HTR-8/SVneo (cell line): ENCODE measurements around the gene MXI1.
"Not testable (repeated sequence)": the region's sequence is repeated elsewhere in the genome, so short reads cannot be mapped to it uniquely, and the experiment has no call there.

Experiments used
- DNase-seq: peaks from one replicate; pipeline ENCODE4 v3.0.0; 2011; ENCODE audit warnings: low spot score, mixed read lengths; ENCODE audit not compliant: insufficient read length
- FAIRE-seq: peaks from 2 replicates; lab custom pipeline; 2011; peaks lifted over from hg19 to GRCh38; lab: Jason Lieb, UNC

Gene MXI1

DNA sequence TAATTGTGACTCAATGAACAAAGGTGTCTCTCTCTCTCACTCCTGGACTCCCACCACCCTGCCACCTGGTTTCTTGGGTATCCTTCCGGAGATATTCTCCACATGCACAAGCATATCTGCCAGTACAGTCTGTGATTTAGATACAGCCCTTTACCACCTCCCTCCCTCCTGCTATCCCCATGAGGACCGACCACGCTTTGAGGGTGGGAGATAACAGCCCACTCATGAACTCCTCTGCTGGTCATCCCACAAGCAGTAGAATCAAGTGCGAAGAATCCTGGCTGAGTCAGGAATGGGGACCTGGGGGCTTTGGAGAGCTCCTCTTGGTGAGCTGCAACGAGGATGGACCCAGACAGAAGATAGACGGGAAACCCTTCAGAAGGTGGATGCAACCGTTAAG is 28.2 kb upstream of the MXI1 start:
- no peak for FAIRE-seq
- no peak for DNase-seq

DNA sequence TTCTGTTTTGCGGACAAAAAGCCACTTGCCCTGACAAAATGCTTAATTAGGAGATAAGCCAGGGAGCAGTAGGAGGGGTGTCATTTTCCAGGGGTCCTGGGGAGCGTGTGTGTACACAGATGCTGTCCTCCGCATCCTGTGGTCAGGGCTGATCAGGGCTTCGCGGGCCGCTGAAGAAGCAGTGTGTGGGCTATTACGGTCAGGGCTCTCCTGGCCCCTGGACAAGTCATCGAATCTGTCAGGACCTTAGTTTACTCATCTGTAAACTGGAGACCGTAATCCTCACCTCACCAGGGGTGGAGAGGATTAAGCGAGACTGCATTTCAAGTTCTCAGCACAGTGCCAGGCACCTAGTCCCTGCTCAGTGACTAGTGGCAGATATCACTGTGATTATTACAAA is 26.0 kb upstream of the MXI1 start:
- DNase-seq (no peak), FAIRE-seq (no peak)

DNA sequence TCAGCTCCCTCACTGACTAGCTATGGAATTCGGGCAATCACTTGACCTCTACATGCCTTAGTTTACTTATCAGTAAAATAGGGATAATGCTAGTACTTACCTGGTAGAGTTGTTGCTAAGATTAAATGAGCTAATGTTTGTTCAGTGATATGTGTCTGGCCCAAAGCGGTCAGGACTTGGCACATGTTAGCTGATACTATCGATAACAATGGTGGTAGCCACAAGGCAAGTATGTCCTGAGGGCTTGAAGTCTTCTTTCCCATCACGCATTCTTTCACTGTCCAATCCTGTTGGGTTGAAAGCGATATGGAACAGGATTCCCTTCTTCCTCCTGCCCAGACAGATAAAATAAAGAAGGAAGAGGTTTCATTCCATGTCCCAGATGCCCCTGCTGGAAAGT is 25.5 kb upstream of the MXI1 start:
- no peak for DNase-seq
- FAIRE-seq, result no peak

- no peak for FAIRE-seq
Measured at GRCh38 chr10:110184398-110184797, 23.0 kb upstream of the MXI1 start.

GRCh38 chr10:110185646-110186182 is 21.7 kb upstream of the MXI1 start:
- not testable (repeated sequence) for DNase-seq, FAIRE-seq

More at GRCh38 chr10:110184398-110184797, 23.0 kb upstream of the MXI1 start:
- DNase-seq, result no peak

- DNase-seq (no peak), FAIRE-seq (no peak)
Measured at GRCh38 chr10:110190170-110190569, 17.2 kb upstream of the MXI1 start.

GRCh38 chr10:110192552-110192951 is 14.9 kb upstream of the MXI1 start:
- no peak for DNase-seq
- FAIRE-seq, result no peak

DNA sequence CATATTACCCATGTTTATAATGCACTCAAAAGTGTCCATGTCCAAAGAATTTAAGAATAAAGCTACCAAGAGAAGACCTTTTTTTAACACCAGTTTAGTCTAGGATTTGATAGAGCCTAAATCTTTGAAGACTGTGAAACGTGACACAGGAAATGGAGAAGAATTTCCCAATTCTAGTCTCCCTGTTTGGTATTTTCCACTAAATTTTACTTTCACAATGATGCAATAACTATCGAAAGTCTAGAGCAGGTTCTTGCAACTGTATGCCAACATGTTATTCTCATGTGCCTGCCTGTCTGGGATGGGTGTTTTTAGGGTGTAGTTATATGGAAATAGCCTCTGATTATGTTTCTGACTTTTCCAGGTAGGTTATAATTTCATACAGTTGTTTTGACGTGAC is 6.9 kb upstream of the MXI1 start:
- no peak for FAIRE-seq
- DNase-seq, result no peak

DNA sequence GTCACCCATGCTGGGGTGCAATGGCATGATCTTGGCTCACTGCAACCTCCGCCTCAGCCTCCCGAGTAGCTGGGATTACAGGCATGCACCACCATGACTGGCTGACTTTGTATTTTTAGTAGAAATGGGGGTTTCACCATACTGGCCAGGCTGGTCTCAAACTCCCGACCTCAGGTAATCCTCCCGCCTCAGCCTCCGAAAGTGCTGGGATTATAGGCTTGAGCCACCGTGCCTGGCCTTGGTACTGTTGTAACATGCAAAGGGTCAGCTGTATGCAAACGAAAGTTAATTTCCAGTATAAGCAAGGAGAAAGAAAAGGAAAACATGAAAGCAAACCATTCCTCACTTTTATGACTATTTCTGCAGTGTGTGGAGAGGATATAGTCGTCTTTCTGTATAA is 6.4 kb upstream of the MXI1 start:
- not testable (repeated sequence) for DNase-seq, FAIRE-seq

DNA sequence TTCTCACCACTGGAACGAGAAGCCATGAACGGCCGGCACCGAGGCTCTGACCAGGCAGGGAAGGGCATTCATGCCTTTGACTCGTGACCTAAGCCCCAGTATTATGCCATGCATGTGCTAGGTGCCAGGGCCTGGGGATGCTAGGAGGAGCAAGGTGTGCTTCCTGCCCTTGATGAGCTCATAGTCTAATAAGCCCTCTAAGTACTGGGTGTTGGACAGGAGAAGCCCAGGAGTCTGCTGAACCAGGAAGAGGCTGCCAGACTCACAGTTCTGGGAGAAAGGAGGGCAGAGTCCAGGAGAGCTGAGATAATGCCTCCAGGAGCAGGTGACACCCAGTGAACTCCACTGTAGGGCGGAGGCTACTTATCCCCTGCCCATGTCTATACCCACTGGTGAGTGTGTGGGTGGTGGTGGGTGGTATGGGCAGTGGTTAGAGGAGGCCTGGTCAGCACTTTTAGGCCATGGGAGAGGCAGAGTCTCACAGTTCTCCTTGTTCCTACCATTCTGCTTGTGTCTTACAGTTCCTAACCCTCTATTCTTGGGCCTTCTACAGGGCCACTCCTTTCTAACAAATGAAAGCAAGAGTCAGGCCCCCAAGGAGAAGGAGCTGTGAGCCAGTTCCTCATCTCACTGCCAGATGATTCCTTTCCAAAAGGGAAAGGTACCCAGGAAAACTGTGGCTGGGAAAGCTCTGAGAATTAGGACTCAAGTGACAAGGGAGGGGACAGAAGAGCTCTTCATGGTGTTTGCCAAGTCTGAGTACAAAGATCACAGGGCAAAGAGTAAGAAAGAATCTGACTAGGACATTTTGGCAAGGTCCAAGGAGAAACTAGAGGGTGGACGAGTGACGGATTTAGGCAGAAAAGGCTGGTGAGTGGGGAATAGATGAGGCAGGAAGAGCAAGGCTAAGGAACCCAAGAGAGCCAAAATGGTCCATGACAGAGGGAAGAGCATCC is 3.6 kb upstream of the MXI1 start:
- DNase-seq, result no peak
- no peak for FAIRE-seq

GRCh38 chr10:110205051-110205675 is 2.2 kb upstream of the MXI1 start:
- no peak for FAIRE-seq

DNA sequence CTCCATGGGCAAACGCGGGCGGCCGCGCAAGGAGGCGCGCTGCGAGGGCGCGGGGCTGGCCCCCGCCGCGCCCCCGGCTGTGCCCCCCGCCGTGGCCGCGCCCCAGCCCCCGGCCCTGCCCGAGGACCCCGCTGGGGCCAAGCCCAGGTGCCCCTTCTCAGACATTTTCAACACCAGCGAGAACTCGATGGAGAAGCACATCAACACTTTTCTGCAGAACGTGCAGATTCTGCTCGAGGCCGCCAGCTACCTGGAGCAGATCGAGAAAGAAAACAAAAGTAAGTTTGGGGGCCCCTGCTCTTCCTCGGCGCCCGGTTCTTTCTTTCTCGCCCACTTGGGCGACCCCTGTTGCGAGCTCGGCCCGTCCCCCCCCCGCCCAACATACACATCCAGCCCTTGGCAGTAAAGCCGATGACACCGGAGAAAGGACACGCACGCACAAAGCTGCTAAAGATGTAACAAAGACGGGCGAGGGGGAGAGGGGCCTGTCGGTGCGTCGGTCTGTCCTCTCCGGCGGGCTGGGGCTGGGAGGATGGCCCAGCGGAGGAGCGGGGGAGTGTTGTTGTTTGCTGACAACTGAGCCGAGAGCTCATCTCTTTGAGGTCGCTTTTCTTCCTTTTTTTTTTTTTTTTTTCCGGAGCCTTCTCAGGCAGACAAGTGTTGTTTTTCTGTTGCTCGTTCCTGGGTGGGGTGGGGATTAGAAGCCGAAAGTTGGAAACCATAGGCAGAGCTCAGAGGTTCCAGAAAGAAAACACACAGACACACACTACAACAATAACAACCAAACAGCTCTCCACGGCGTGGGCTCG is 604 bp downstream of the MXI1 start:
- no peak for FAIRE-seq
- no peak for DNase-seq

More at GRCh38 chr10:110205051-110205675, 2.2 kb upstream of the MXI1 start:
- no peak for DNase-seq

GRCh38 chr10:110208614-110209453 is 1.4 kb downstream of the MXI1 start:
- FAIRE-seq, result no peak
- DNase-seq, result no peak

DNA sequence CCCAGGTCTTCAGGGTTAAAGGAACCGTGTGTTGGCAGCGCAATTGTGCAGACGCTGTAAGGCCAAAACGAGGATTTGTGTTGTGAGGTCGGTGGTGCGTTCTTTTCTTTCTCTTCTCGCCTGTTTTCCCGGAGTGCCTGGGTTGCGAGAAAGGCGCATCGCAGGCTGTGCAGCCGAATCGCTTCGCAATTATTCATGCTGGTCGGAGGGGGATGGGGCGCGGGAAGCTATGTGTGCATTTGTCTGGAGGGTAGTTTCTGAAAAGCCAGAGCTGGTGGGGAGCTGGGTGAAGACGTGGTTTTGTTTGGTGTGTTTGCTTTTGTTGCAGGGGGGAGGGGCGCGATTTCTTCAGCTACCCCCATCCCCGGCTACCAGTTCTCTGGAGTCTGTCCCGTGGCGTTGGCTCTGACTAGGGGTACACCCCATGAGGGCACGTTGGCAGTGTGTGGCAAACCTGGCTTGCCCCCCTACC is 2.1 kb downstream of the MXI1 start:
- DNase-seq, result no peak
- no peak for FAIRE-seq

DNA sequence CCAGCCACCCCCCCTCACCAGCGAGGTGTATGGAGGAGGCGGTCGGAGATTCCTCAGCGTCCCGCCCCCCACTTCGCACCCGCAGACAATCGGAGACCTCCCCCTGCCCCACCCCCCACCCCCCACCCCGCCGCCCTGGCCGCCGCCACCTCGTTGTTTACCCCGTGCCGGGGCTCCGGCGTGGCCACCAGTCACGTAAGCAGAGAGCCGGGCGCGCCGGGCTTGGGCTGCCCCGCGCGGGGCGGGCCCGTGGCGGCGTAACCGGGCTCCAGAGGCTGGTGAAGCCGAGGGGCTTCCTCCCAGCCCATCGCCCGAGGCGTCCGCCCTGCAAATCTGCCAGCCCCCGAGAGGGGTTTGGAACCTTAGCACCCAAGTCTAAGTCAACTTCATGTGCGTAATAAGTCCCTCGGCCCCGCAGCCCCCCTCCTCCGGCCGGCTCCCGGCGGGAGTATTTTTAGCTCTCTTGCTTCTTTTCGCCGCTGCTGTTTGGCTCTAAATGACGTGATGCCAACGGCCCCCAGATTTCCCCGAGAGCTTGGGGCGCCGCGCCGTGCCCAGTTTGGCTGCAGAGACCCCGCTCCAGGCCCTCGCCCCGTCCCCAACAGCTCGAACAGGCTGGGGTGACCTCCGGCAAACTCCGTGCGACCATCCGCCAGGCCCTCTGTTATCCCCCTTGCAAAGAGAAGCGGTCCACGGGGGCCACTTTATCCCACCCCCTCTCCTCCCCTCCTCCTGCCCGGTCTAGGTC is 2.7 kb downstream of the MXI1 start:
- DNase-seq (no peak), FAIRE-seq (no peak)

GRCh38 chr10:110210674-110211464 is 3.5 kb downstream of the MXI1 start:
- peak; percentile 66 for FAIRE-seq
- peak; percentile 96 for DNase-seq

- no peak for DNase-seq
- no peak for FAIRE-seq
Measured at GRCh38 chr10:110211465-110211843, 4.0 kb downstream of the MXI1 start.
